Activated T-cell treated with anti-CD3 and anti-CD28 coated beads, Interleukin-2, amount 50 U/mL, for 1 hour (primary cell): ENCODE results near the gene PLCB1.
A peak's percentile ranks its signal among the peaks of the same experiment; 100 is the strongest.

ENCODE experiments used
- DNase-seq: peaks from one replicate; pipeline ENCODE4 v3.0.0-alpha.2; 2020

The PLCB1 gene

DNA sequence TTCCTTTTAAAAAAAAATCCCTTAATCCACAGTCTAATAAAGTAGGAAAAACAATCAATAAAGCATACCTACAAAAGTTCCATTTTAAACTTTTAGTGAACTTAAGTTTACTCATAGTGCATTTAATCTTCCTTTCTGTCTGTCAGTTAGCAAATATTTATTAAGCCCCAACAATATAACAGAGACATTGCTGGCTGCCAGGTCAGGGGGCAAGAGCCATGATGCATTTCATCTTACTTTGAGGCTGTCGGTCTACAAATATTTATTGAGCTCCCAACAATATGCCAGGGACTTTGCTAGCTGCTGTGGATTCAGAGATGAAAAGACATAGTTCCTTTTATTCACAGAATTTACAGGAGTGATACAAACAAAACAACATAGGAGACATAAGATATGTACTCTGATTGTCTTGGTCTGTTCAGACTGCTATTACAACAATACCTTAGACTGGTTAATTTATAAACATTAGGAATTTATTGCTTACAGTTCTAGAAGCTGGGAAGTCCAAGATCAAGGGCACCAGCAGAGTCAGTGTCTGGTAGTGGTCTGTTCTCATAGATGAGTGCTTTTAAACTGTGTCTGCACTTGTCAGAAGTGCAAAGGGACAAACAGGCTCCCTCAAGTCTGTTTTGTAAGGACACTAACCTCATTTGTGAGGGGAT is 118.6 kb downstream of the PLCB1 start:
- DNase-seq: no peak

DNA sequence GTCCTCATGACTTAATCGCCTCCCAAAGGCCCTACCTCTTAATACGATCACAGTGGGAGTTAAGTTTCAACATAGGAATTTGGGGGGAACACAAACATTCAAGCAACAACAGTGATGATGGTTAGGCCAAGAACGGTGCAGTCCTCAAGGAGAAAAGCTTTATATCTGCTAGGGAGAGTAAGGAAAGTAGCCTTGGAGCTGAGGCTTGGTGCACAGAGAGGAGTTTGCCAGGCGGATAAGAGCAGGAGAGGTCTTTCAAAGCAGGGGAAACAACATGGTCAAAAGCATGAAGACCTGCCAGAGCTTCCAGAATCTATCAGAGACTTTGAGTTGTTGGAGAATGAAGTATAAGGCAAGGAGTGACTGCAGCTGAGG is 119.1 kb downstream of the PLCB1 start:
- DNase-seq: no peak

DNA sequence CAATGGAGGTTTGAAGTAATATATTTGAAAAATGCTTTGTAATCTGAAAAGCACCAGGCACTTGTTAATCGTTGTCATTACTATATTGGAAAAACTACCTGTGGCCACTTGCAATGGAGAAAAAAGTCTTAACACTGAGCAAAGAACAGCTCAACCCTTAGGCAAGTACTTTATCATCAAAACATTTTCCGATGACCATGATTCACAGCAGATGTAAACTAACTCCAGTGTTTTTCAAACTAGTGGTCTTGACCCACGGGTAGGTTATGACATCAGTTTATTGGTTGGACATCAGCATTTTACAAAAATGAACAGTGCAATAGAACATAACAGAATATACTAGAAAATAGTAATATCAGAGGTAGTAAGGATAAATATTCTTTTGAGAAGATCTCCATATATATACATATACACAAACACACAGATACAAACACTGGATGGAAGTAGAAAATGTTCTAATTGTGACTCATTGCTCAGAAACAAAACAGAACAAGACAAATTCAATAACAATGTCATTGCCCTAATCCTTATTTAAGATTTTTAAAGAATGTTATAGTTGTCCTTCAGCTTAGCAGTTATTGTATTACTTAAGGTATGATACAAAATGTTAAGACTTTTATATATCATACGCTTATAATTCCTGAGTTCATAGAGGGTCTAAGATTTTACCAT is 123.0 kb downstream of the PLCB1 start:
- DNase-seq: no peak

GRCh38 chr20:8255945-8256632 is 124.0 kb downstream of the PLCB1 start:
- no peak for DNase-seq

GRCh38 chr20:8260837-8261251 is 128.8 kb downstream of the PLCB1 start:
- no peak for DNase-seq

DNA sequence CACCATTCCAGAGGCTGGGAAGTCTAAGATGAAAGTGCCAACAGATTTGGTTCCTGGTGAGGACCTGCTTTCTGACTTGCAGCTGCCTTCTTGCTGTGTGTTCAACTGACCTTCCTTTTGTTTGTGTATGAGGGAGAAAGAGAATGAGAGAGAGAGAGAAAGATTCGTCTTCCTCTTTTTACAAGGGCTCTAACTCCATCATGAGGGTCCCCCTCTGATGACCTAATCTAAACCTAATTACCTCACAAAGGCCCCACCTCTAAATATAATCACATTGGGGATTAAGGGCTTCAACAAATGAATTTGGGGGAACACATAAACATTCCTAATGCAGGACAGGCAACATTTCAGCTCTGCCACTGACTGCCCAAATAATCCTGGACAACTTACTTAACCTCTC is 130.7 kb downstream of the PLCB1 start:
- DNase-seq: no peak

GRCh38 chr20:8265588-8265987 is 133.5 kb downstream of the PLCB1 start:
- no peak for DNase-seq

DNA sequence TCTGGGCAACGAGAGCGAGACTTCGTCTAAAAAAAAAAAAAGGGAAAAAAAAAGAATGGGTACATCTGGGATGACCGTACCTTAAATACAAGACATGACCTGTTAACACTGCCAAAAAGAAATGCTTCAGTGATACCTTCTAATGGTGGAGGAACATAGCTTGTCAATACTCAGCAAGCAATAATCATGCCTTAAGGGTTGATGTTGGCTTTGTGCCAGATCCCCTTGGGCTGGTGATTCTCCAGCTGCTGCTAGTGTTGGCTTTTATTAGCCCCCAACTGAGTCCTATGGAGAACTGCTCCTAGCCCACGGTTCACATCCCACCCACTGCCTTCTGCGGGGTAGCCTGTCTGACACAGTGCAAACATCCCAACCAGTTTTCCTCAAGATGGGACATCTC is 134.9 kb downstream of the PLCB1 start:
- no peak for DNase-seq

DNA sequence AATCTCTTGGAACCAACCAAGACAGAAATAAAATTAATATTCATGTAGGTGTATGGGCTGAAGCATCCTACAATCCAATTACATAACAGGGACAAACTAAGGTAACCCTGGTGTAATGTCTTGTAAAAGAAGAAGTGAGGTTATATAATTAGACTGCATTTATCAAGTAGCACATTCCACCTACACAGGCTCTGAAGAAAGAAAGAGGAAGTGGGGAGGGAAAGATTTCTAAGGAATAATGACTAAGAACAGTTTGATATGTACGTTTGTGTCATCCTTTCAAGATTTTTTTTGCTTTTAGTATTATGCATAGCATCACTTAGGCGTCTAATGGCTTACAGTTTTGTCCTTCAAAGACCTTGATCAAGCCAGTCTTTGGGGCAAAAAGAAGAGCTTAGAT is 139.7 kb downstream of the PLCB1 start:
- DNase-seq: no peak

- no peak for DNase-seq
Measured at GRCh38 chr20:8272766-8273165, 140.7 kb downstream of the PLCB1 start.

DNA sequence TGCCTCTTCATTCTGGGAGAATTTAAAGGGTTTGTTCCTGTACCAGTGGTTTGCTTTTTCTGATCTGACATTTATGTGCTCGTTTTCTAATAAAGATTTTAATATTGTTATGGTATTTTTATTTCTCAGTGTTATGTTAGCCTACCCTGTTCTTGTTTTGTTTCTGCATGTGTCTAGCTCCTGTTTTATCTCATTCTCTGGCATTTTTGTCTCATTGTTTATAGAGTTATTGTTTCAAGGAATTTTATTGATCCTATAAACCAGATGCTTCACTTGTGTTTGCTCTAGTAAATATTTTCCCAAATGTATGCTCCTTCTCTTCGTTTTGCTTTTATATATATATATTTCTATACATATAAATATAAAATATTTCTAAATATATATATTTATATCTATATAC is 152.8 kb downstream of the PLCB1 start:
- no peak for DNase-seq

- no peak for DNase-seq
Measured at GRCh38 chr20:8287340-8287739, 155.3 kb downstream of the PLCB1 start.

DNA sequence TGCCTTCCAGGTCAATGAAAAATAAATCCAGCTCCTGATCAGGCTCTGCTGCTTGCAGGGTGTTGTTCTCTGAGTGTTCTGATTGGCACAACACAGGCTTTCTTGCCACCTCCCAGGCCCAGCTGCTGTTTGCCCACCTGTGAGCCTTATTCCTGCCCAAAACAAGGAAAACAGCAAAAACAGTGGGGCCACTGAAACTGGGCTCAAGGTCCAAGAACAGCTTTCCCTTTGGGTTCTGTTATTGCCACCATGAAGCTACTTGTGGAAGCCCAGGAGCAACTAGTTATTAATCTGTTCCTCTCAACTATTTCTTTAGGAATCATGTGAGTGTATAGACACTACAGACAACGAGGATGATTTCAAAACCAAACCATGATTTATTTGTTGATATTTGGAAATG is 159.1 kb downstream of the PLCB1 start:
- no peak for DNase-seq

DNA sequence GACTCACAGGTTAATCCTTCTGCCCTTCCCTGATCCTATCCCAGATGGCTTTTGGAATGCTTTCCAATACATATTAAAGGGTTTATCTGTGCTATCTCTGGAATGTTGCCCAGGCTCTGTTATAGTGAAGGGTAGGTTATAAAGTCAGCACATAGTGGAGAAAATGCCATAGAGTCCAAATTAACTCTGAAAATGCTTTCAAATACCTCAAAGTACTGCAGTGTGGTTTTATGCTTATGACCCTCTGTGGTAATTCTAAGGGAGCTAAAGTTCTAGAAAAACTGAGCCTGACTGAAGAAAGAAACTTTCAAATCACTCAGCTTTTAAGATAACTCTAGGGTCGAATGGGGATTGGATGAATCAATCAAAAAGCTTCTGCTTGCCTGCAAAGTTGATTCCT is 159.8 kb downstream of the PLCB1 start:
- no peak for DNase-seq

DNA sequence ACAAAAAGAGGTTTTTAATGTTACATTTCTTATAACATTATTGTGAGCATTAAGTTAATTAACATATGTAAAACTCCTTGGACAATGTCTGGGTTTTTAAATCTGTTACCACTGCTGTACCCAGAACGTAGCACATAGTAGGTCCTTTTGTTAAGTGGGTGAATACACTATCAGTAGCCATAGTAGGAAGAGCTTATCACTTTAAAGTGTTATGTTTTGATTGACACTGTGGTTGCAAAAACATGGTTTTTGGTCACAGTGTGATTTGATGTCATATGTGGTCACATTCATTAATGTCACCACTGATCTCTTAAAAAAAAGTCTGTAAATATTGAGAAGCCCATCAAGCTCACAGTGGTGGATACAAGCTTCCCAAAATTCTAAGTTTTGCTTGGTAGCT is 160.7 kb downstream of the PLCB1 start:
- DNase-seq: no peak

DNA sequence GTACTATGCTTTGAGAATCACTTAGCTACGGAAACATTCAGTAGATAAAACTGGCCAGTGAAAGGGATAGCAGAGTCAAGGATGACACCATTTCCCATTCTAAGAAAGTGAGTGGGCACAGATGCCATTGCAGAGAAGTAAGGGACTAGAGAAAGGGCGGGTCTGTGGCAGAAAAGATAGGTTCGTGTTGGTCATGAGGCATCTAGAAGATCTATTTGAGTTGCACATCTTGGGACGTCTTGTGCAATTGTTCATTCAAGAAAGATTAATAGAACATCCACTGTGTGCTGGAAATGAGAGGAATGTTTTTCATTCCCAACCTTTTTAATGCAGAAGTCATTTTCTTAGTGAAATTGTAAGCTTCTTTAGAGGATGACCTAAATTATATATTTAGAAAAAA is 161.7 kb downstream of the PLCB1 start:
- DNase-seq: no peak

GRCh38 chr20:8296536-8296935 is 164.5 kb downstream of the PLCB1 start:
- DNase-seq: no peak

GRCh38 chr20:8298426-8299043 is 166.5 kb downstream of the PLCB1 start:
- no peak for DNase-seq

DNA sequence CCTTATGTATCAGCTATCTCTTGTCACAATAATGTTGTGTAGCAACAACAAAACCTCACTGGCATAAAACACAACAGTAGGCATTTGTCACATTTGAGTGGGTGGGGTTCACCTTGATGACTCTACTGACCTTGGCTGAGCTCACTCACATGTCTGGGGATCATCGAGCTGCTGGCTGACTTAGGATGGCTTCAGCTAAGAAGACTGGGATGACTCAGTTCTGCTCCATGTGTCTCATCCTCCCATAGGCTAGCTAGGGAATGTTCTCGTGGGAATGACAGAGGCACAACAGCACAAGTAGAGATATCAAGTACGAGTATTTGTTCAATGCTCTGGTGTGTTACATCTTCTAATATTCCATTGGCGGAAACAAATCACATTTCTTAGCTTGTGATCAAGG is 167.9 kb downstream of the PLCB1 start:
- DNase-seq: no peak

DNA sequence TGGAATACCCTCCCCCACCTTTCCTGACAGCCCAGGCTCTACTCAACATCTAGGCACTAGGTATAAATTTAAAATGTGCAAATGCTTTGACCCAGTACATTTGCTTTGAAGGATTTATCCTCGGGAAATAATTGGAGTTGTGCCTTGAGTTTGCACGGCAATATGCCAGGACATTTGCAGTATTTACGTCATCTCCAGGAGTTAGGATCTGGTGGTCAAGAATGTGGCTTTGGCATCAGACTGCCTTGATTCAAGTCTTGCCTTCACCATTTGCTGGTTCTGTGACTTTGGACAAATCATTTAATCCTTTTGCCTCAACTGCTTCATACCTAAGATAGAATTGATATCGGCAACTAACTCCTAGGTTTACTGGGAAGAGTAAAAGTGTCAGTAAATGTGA is 169.6 kb downstream of the PLCB1 start:
- no peak for DNase-seq

DNA sequence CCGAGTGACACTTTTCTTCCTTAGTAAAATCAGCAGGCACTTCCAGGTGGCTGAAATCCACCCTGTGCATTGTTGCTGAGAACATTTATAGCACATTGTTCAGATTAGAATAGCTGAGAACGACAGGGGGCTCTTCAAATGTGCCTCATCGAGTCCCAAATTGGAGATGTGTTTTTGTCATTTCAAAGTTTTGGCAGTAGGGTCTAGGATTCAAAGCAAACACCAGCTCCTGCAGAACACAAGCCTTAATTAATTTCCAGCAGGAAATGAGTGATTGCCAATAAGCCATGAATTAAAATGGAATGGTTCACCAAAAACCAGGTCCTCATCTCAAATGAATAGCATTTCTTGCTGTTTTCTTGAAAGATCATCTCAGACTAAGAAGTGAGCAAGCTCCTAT is 171.6 kb downstream of the PLCB1 start:
- no peak for DNase-seq

DNA sequence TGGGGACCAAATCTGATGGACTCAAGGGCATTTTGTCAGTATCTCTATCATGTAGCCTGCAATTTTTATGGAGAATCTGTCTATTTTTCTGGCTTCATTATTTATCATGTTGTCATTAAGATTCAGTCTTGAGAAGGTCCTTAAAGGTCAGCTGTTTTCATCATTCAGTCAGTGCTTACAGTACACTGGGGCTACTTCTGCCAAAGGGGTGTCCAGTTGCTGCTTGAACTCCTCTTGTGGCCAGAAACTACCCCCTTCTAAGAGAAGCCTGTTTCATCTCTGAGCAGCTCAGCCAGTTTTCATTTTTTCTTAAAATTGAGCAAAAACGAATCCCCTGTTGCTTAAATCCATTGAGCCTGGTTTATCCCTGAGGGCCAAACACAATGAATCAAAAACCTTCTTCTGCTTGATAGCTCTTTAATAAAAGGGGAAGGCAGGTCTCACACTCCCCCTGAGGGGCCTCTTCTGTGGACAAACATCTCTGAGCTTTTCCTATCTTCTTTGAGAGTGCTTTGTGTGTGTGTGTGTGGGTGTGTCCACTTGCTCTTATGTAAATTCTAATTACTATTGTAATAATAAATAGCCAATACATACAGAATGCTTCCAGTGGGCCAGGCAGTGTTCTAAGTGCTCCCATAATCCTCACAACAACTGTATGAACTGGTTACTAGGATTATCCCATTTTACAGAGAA is 172.2 kb downstream of the PLCB1 start:
- DNase-seq: no peak

GRCh38 chr20:8305449-8305978 is 173.4 kb downstream of the PLCB1 start:
- peak; percentile 56 for DNase-seq
